Small intestine (tissue), 7 donors: Measurements from ENCODE around the gene PSAP. TPM values are rescaled to one million over a fixed set of nuclear protein-coding genes. Genes with fewer than 3 reads are reported as not detected.
"Not testable (repeated sequence)": the region's sequence is repeated elsewhere in the genome, so short reads cannot be mapped to it uniquely, and the experiment has no call there.

Source experiments
- DNase-seq, 2 donors: peaks; one replicate each; pipeline versions ENCODE4 v3.0.0 to v3.0.0-alpha.2; 2013
- FAIRE-seq: peaks from 2 replicates; lab custom pipeline; 2012; peaks lifted over from hg19 to GRCh38; lab: Jason Lieb, UNC
- H3K27ac ChIP-seq, 3 donors: one replicate each; pipeline ENCODE4 v1.5.1; 2013; ENCODE audit warnings: low read length in 2 of 3, mild to moderate bottlenecking in 2 of 3, control low read depth in 1 of 3, inconsistent platforms in 1 of 3, low read depth in 1 of 3, moderate library complexity in 1 of 3
- H3K27me3 ChIP-seq, 3 donors: one replicate each; pipeline ENCODE4 v1.6.1; 2013; ENCODE audit warnings: low read length in 3 of 3, inconsistent platforms in 1 of 3; ENCODE audit not compliant: control insufficient read depth in 3 of 3, insufficient read depth in 3 of 3
- H3K36me3 ChIP-seq, 3 donors: one replicate each; pipeline ENCODE4 v1.6.1; 2013; ENCODE audit warnings: low read length in 3 of 3, inconsistent platforms in 1 of 3, low read depth in 1 of 3, mild to moderate bottlenecking in 1 of 3, moderate library complexity in 1 of 3; ENCODE audit not compliant: control insufficient read depth in 3 of 3, insufficient read depth in 2 of 3
- H3K4me1 ChIP-seq, 3 donors: one replicate each; pipeline ENCODE4 v1.6.1; 2013; ENCODE audit warnings: low read length in 2 of 3, inconsistent platforms in 1 of 3, low read depth in 1 of 3, mild to moderate bottlenecking in 1 of 3, moderate library complexity in 1 of 3; ENCODE audit not compliant: control insufficient read depth in 3 of 3, insufficient read depth in 2 of 3
- H3K4me3 ChIP-seq, 3 donors: one replicate each; pipeline ENCODE4 v1.5.1; 2013; ENCODE audit warnings: low read length in 3 of 3, control low read depth in 1 of 3, inconsistent platforms in 1 of 3, low read depth in 1 of 3, mild to moderate bottlenecking in 1 of 3, moderate library complexity in 1 of 3
- H3K9me3 ChIP-seq, 2 donors: one replicate each; pipeline ENCODE4 v1.6.1; 2013; ENCODE audit warnings: low read depth in 1 of 2, low read length in 1 of 2; ENCODE audit not compliant: control insufficient read depth in 2 of 2, insufficient read depth in 1 of 2
- WGBS, 3 donors: extraction: QIAGEN DNeasy Blood & Tissue Kit; methylation state at CpG; one replicate each; pipeline ENCODE4 v1.1.7; 2013; 5-methylcytosine and 5-hydroxymethylcytosine counted together
- polyA plus RNA-seq, 4 donors: library from polyadenylated mRNA; stranded (reverse) in 3 of 4; unstranded in 1 of 4; fragments of 200-250 nt in 3 of 4; fragments of 120-200 nt in 1 of 4; gene quantifications; one replicate each; pipeline versions ENCODE4 v1.2.1 to v1.2.3, GENCODE V29; 2013
- donor health status: healthy with polysubstance abuse.
- donor health status: control.
- donor health status: control.
- donor health status: Bipolar disorder and iron deficiency.
- donor health status: healthy.

Gene PSAP
- polyA plus RNA-seq, 4 donors, result 149 to 603 (median 311) TPM

DNA sequence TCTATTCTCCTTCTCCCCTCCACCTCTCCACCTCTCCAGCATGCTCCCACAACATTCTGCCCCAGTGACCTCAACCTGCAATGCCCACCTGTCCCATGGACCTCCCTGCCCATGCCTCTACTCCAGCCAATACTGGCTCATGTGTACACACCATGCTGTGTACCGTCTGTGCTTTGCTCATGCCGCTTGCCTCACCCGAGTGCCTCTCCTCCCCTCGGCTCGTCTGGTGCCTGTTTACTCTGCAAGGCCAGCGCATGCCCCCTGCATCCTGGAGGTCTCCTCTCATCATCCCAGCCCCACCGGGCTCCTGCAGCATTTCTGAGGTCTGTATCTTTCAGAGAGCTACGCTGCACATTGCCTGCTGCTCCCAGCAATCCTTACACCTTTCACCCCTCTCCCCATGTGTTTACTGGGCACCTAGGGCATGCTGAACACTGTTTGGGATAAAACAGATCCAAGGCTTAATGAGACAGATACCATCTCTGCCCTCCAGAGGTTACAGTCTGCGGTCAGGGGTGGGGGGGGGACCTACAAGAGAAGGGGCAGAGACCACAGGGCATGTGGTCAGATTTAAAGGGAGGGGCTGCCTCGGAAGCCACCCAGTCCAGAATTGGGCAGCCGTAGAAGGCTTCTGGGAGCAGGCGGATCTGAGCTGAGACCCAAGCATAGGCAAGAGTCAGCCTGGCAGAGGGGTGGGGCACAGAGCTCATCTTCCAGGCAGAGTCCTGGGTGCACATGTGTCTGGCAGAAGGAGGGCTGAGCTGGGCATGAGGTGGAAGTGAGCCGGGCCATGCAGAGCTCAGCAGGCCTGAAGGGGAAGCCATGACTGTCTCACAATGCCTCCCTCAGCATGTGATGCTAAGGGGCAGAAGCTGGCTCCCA lies 29.6 kb upstream of the PSAP start:
- WGBS, 3 donors, result 75 to 78% (median 76%) methylated on average over 13 of the region's 13 CpGs
- Histone ChIP-seq H3K4me3 (no peak overlapping the region), H3K27ac (no peak overlapping the region), H3K36me3 (no peaks in the 10 kb centered on the region), H3K4me1 (no peaks in the 10 kb centered on the region), H3K9me3 (peaks cover 0 to 4% of the 10 kb centered on the region in 2 donors), H3K27me3 (no peaks in the 10 kb centered on the region)
- FAIRE-seq (no peak), DNase-seq (no peak)

DNA sequence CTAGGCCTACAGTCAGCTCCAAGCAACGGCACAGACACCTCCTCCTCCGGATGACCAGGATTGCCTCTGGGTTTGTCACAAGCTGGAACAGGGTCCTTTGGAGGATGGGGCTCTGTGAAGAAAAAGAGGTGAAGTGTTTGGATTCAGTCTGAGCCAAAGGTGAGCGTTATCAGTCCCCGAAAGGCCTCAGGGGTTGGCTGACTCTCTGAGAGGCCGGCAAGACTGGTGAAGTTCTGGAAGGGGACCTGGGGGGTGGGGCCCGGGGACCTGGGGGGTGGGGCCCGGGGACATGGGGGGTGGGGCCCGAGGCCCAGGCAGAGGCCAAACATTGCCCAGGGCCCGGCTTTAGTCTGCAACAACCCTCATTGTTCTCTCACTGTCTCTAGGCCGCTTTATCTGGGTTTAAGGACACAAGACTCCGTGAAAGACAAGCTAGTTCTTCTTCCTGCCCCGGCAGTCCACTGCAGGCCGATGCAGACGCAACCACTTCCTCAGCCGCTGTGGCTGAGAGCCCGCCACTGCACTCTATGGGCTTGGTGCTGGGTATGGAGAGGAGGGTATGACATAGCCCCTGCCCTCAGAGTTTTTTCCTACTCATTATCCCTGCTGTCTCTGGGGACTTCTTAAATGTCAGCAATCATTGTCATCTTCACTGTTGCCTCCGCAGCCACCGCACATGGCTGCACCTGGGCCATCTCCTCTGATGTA lies 27.4 kb upstream of the PSAP start:
- no peaks in the 10 kb centered on the region for H3K36me3 ChIP-seq
- H3K9me3 ChIP-seq, result peaks cover 0 to 7% of the 10 kb centered on the region in 2 donors
- H3K27me3 ChIP-seq, result no peaks in the 10 kb centered on the region
- DNase-seq (no peak), FAIRE-seq (no peak)
- H3K27ac ChIP-seq, result no peak overlapping the region
- 35 to 50% (median 50%) methylated on average over 17 to 18 of the region's 18 CpGs for WGBS, 3 donors
- no peaks in the 10 kb centered on the region for H3K4me1 ChIP-seq
- no peak overlapping the region for H3K4me3 ChIP-seq

DNA sequence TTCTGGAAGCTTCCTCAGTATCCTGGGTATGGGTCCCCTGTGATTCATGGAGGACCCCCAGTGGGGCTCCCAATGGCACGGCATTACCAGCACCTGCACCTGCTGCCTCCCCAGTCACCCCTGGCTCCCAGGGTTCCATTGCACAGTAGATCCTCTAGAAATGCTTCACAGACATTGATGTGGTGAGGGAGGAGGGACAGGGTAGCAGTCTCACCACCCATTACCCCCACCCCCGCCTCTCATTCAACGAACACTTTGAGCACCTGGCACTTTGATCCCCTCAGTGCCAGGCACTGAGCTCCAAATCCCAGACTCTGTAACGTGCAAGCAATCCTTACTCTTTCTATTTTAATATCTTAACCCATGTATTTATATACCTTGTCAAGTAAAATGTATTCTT lies 26.8 kb upstream of the PSAP start:
- no peaks in the 10 kb centered on the region for H3K36me3 ChIP-seq
- no peaks in the 10 kb centered on the region for H3K4me1 ChIP-seq
- H3K4me3 ChIP-seq, result no peak overlapping the region
- no peak for DNase-seq
- H3K27me3 ChIP-seq, result no peaks in the 10 kb centered on the region
- H3K27ac ChIP-seq, result no peak overlapping the region
- peaks cover 0 to 7% of the 10 kb centered on the region in 2 donors for H3K9me3 ChIP-seq
- WGBS, 3 donors, result 70 to 72% (median 70%) methylated on average over 4 of the region's 4 CpGs
- no peak for FAIRE-seq

DNA sequence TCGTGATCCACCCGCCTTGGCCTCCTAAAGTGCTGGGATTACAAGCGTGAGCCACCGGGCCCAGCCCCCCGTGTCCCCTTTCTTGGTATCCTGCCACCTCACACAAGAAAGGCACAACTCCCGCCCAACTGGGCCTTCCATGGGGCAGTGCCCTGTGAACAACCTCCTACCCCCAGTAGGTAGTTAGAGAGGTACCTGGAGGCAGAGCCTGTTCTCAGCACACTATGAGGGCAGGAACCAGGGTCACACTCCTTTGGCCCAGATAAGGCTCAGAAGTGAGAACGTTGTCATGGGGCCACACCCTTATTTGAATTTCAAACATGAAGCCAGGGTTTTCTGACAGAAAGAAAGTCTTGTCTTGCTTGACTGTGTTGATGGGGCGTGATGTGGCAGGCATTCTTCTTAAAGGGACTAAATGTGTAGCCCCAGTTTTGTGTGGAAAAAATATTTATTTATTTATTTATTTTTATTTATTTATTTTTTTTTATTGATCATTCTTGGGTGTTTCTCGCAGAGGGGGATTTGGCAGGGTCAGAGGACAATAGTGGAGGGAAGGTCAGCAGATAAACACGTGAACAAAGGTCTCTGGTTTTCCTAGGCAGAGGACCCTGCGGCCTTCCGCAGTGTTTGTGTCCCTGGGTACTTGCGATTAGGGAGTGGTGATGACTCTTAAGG lies 23.8 kb upstream of the PSAP start:
- H3K9me3 ChIP-seq, H3K4me3 ChIP-seq, H3K27ac ChIP-seq, H3K4me1 ChIP-seq, FAIRE-seq, H3K36me3 ChIP-seq, H3K27me3 ChIP-seq: not testable (repeated sequence)
- 82 to 83% (median 82%) methylated on average over 13 of the region's 13 CpGs for WGBS, 3 donors
- DNase-seq, result peak in 1 of 2 donors; percentile 24

DNA sequence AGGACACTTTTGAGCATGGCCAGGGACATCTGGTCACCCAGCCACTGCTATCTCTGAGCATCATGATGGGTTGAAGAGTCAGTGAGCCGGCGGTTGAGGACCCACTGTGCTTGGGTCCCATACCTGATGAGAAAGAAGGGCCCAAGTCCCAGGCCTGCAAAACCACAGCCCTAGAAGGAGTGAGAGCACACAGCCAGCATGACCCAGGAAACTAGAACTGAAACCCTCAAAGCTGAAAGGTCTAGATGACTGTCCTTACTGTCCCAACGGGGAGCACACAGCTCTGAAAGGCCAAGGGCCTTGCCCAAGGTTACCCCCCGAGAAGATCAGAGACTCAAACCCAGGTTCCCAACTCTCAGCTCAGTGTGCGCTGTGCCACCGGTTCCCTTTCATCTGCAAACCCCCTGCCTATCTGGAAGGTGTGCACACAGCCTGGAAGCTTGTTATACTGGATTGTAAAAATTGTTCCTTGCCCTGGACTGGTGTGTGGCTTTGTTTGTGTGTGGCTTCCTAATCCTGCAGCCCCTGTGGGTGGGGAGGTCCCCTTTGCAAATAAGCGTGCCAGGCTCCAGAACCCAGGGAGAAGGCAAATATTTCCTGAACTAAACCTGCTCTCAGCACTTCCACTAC lies 22.6 kb upstream of the PSAP start:
- FAIRE-seq, result no peak
- no peak overlapping the region for H3K4me3 ChIP-seq
- no peaks in the 10 kb centered on the region for H3K4me1 ChIP-seq
- 74 to 81% (median 79%) methylated on average over 7 of the region's 7 CpGs for WGBS, 3 donors
- H3K27ac ChIP-seq, result peak overlapping the region in 1 of 3 donors; percentile 14
- no peaks in the 10 kb centered on the region for H3K36me3 ChIP-seq
- no peak for DNase-seq
- H3K27me3 ChIP-seq, result no peaks in the 10 kb centered on the region
- peaks cover 0 to 7% of the 10 kb centered on the region in 2 donors for H3K9me3 ChIP-seq

DNA sequence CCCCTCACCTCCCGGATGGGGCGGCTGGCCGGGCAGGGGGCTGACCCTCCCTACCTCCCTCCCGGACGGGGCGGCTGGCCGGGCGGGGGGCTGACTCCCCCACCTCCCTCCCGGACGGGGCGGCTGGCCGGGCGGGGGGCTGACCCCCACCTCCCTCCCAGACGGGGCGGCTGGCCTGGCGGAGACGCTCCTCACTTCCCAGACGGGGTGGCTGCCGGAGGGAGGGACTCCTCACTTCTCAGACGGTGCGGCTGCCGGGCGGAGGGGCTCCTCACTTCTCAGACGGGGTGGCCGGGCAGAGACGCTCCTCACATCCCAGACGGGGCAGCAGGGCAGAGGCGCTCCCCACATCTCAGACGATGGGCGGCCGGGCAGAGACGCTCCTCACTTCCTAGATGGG lies 18.6 kb upstream of the PSAP start:
- not testable (repeated sequence) for DNase-seq, H3K36me3 ChIP-seq, H3K27ac ChIP-seq, H3K27me3 ChIP-seq, H3K9me3 ChIP-seq, FAIRE-seq, H3K4me3 ChIP-seq, H3K4me1 ChIP-seq
- 94 to 98% (median 98%) methylated on average over 10 to 32 of the region's 32 CpGs for WGBS, 3 donors

DNA sequence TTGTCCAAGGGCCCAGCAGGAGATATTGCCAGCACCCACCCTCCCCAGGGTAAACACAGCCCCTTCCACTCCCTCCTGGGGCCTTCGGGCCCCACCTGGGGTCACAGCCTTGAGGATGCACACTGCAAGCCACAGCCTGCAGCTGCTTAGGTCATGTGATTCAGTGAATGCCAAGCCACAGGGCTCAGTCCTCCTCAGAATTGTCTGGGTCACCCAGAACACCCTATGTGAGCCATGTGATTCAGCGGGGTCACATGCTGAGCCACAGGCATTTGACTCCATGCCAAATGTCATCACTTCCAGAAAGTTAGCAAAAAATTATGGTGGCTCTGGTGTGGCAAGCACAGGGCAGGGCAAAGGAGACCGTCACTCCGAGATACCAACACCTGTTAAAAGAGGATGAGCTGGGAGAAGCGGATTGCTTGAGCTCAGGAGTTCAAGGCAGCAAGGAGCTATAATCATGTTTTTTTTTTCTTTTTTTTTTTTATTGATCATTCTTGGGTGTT lies 17.2 kb upstream of the PSAP start:
- Histone ChIP-seq H3K36me3 (no peaks in the 10 kb centered on the region), H3K27ac (no peak overlapping the region), H3K4me3 (no peak overlapping the region), H3K4me1 (peaks cover 0 to 3% (median 0%) of the 10 kb centered on the region in 3 donors), H3K9me3 (no peaks in the 10 kb centered on the region), H3K27me3 (no peaks in the 10 kb centered on the region)
- FAIRE-seq (no peak), DNase-seq (peak in 1 of 2 donors; percentile 59)
- 41 to 71% (median 50%) methylated on average over 5 of the region's 5 CpGs for WGBS, 3 donors
